Dendritic cell treated with granulocyte-macrophage colony-stimulating factor and Interleukin-4, amounts not matched to agents 40 ng/mL and 50 ng/mL, for 4 days (primary cell): ENCODE measurements around the gene FAM47E.
A peak's percentile ranks its signal among the peaks of the same experiment; 100 is the strongest.
"Not testable (repeated sequence)": the region's sequence is repeated elsewhere in the genome, so short reads cannot be mapped to it uniquely, and the experiment has no call there.

ENCODE experiments used
- H3K27ac Mint-ChIP-seq: one replicate; pipeline ENCODE4 v1.8.0; 2022; ENCODE audit warnings: mild to moderate bottlenecking, mixed read lengths
- H3K27me3 Mint-ChIP-seq: one replicate; pipeline ENCODE4 v1.8.0; 2022; ENCODE audit warnings: mild to moderate bottlenecking, mixed read lengths
- H3K36me3 Mint-ChIP-seq: one replicate; pipeline ENCODE4 v1.8.0; 2022; ENCODE audit warnings: low read depth, mixed read lengths
- H3K4me1 Mint-ChIP-seq: one replicate; pipeline ENCODE4 v1.8.0; 2022; ENCODE audit warnings: low read depth, mixed read lengths
- H3K4me3 Mint-ChIP-seq: one replicate; pipeline ENCODE4 v1.8.0; 2022; ENCODE audit warnings: mild to moderate bottlenecking, moderate library complexity, mixed read lengths
- H3K9me3 Mint-ChIP-seq: one replicate; pipeline ENCODE4 v1.8.0; 2022; ENCODE audit warnings: mixed read lengths
- intact Hi-C: fragments of 100-400 bp; cut with micrococcal nuclease; formaldehyde crosslinking; loops from one replicate; pipeline ENCODE4 v1.15.0; 2022

FAM47E gene

DNA sequence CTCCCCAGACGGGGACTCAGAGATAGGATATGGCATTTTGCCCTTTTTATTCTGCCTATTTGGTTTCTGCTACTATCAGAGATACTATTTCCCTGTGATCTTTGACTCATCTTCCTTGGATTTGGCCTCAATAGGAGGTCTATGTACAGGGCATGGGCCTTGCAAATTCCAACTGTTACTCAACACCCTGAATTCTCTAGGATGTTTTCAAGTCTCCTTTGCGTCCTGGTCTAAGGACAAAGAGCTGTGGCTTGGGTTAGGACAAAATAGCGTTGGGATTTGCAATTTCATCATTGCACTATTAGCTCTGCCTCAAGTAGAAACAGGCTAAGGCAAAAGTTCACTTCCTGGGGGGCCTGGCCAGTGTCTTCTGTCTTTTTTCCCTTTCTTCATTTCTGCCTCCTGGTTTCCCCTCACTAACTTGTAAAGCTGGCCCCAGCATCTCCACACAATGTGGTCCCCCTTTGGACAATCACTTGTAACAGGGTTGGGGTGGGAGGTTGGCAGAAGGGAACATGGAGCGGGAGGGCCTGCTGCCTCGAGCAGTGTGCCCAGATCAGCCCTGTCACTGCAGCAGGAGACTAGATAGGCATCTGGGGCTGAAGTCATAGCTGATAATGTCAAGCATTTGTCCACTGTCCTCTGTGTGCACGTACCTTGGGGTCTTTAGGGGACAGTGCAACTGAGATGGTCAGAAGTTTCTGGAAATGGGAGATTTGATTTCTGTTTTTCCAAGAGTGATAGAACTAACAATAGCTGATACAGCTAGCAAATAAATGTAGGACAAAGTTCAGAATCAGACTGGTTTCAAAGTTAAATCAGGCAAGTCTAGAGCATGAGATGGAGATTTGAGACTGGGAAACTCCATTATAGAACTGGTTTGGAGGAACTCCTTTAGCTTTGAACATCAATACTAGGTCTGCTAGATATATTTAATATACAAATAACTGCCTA lies 29.2 kb downstream of the FAM47E start:
- Mint-ChIP-seq H3K27ac (no peak overlapping the region), H3K36me3 (no peaks in the 10 kb centered on the region), H3K4me3 (no peak overlapping the region), H3K27me3 (no peaks in the 10 kb centered on the region), H3K9me3 (no peaks in the 10 kb centered on the region), H3K4me1 (peaks cover 11% of the 10 kb centered on the region)
- intact Hi-C loops: no loop called here

DNA sequence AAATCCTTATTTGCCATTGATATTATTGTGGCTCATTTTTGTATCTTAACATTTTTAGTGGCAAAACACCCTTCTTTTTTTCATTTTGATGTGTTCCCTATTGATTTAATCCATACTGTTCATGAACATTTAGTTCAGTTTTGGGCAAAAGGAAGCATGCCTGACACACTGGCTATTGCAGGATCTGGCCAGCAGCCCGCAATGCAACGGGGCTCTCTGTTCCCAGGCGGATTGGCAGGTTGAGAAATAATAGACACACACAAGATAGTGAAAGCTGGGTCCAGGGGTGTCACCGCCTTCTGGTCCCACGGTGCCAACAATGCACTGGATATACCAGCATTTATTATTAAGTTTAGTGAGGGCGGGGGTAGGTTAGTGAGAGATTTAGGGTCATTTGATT lies 30.1 kb downstream of the FAM47E start:
- H3K27ac Mint-ChIP-seq, H3K4me3 Mint-ChIP-seq, H3K9me3 Mint-ChIP-seq, intact Hi-C loops, H3K27me3 Mint-ChIP-seq, H3K36me3 Mint-ChIP-seq, H3K4me1 Mint-ChIP-seq: not testable (repeated sequence)

DNA sequence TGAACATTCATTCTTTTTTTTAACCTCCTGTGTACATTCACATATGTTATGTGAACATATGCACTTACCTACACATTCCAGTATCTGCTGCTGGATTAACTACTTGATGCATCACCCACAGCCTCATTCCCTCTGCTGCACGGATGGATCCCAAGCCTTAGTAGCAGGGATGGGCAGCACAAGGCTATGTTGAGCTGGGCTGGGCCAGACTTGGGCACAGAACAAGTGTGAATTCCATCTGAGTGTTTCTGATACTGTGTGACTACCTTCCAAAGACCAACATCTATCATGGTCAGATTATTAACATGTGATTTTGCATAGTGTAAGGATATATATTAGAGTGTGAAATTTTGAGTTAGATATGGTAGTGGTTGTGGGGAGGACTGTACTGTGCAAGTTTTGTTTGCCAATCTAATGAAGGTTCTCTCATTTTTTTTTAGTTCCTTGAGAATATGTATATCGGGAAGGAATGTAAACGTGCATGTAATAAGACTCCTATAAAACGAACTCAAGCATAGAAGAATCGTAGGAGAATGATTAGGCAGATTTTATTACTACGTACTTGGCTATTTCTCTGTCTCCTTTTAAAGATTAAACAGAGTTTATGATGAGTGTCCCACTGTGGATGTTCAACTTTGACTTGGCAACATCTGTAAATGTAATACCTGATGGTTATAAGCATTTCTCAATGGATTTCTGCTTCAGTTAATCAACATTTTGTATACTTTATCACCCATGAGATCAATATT lies 31.6 kb downstream of the FAM47E start:
- no peaks in the 10 kb centered on the region for H3K36me3 Mint-ChIP-seq
- no peaks in the 10 kb centered on the region for H3K9me3 Mint-ChIP-seq
- peaks cover 7% of the 10 kb centered on the region for H3K4me1 Mint-ChIP-seq
- no peaks in the 10 kb centered on the region for H3K27me3 Mint-ChIP-seq
- H3K27ac Mint-ChIP-seq: no peak overlapping the region
- intact Hi-C loops: no loop called here
- H3K4me3 Mint-ChIP-seq: no peak overlapping the region

DNA sequence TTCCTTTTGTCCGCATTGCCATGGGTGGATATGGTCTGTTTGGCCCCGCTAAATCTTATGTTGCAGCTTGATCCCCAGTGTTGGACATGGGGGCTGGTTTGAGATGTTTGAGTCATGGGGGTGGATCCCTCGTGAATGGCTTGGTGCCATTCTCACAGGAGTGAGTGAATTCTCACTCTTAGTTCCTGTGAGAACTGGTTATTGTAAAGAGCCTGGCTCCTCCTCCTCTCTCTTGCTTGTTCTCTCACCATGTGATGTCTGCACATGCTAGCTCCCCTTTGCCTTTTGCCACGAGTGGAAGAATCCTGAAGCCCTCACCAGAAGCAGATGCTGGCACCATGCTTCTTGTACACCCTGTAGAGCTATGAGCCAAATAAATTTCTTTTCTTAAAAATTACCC lies 32.4 kb downstream of the FAM47E start:
- intact Hi-C loops: no loop called here

DNA sequence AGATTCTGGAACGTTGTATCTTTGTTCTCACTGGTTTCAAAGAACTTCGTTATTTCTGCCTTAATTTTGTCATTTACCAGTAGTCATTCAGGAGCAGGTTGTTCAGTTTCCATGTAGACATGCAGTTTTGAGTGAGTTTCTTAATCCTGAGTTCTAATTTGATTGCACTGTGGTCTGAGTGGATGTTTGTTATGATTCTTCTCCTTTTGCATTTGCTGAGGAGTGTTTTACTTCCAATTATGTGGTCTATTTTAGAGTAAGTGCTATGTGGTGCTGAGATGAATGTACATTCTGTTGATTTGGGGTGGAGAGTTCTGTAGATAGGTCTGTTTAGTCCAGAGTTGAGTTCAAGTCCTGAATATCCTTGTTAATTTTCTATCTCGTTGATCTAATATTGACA lies 36.3 kb downstream of the FAM47E start:
- H3K27ac Mint-ChIP-seq, intact Hi-C loops, H3K4me1 Mint-ChIP-seq, H3K27me3 Mint-ChIP-seq, H3K36me3 Mint-ChIP-seq, H3K9me3 Mint-ChIP-seq, H3K4me3 Mint-ChIP-seq: not testable (repeated sequence)

More for the DNA sequence above, 32.4 kb downstream of the FAM47E start:
- H3K9me3 Mint-ChIP-seq: no peaks in the 10 kb centered on the region
- no peaks in the 10 kb centered on the region for H3K27me3 Mint-ChIP-seq
- no peak overlapping the region for H3K27ac Mint-ChIP-seq
- no peaks in the 10 kb centered on the region for H3K4me1 Mint-ChIP-seq
- H3K36me3 Mint-ChIP-seq: no peaks in the 10 kb centered on the region
- H3K4me3 Mint-ChIP-seq: no peak overlapping the region

DNA sequence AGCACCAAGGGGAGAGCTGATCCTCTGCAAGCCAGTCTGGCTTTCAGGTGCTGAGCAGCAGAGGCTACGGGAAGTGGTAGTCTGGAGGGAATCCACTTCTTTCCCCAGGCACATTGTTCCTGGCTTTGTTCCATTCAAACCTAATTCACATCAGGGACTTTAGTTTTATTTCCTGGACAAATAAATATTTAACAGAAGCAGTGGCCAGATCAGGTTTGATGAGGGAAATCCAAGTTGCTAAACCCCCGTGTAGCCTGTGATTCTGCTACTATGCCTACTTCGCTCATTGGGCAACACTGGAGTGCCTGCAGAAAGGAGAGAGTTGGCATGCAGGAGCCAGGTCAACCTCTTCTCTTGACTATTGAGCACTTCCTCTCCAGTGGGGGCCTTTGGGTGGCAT lies 41.2 kb downstream of the FAM47E start:
- intact Hi-C loops: no loop called here
- Mint-ChIP-seq H3K36me3 (no peaks in the 10 kb centered on the region), H3K4me1 (peaks cover 19% of the 10 kb centered on the region), H3K9me3 (no peaks in the 10 kb centered on the region), H3K27me3 (no peaks in the 10 kb centered on the region), H3K4me3 (no peak overlapping the region), H3K27ac (no peak overlapping the region)

DNA sequence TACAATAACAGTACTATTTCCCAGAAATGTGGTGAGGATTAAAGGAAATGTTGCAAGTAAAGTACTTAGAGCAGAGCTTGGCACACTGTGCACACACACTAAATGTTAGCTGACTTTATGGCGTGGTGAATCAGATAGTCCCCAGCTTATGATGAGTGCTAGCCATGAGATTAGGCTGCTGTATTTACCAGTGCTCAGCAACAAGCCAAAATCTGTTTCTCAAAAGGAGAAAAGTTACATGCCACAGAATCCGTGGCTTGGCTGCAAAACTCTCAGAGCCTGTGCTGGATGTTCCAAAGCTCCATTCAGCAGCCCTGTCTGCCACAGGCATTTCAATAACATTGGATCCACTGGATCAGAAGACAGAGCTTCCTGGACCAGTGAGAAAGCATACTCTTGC lies 42.3 kb downstream of the FAM47E start:
- H3K36me3 Mint-ChIP-seq: no peaks in the 10 kb centered on the region
- intact Hi-C loops: no loop called here
- H3K4me1 Mint-ChIP-seq: peaks cover 19% of the 10 kb centered on the region
- H3K4me3 Mint-ChIP-seq: no peak overlapping the region
- no peaks in the 10 kb centered on the region for H3K9me3 Mint-ChIP-seq
- H3K27ac Mint-ChIP-seq: no peak overlapping the region
- H3K27me3 Mint-ChIP-seq: no peaks in the 10 kb centered on the region

DNA sequence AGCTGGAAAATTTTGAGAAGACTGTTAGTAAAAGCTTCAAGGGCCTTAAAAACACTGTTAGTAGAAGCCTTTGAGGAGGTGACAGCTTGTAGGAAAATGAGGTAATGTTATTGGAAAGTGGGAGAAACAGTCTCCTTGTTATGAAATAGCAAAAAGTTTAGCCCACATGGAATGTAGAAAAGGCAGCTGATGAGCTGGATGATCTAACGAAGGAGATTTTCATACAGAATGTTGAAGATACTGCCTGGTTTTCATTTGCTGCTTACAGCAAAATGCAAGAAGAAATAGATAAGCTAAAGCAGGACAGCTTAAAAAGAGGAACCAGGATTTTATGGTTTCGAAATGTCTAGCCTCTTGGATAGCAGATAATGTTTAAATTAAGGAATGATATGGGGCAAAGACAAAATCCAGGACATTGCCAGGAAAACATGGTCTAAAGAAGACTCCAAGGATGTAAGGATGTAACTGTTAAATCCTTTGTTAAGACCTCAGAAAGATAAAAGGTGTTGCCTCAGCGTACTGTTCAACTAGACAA lies 44.8 kb downstream of the FAM47E start:
- Mint-ChIP-seq H3K4me3 (no peak overlapping the region), H3K27ac (no peak overlapping the region), H3K36me3 (no peaks in the 10 kb centered on the region), H3K27me3 (no peaks in the 10 kb centered on the region), H3K9me3 (no peaks in the 10 kb centered on the region), H3K4me1 (peaks cover 39% of the 10 kb centered on the region)
- intact Hi-C loops: no loop called here

DNA sequence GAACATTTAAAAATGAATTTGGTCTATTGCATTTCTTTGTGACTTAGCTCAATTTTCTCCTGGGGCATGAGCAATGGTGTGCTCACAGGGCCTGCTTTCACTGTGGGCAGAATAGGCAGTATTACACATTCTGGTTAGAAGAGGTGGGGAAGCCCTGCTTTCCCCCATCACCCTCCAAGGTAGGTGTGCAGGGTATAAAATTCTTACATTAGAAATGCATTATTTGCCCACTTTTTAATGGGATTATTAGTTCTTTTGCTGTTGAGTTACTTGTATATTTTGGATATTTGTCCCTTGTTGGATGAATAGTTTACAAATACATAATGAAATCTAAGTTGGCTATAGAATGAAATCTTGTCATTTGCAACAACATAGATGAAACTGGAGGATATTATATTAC lies 46.7 kb downstream of the FAM47E start:
- intact Hi-C loops: no loop called here
- peaks cover 55% of the 10 kb centered on the region for H3K4me1 Mint-ChIP-seq
- no peak overlapping the region for H3K4me3 Mint-ChIP-seq
- no peaks in the 10 kb centered on the region for H3K9me3 Mint-ChIP-seq
- no peaks in the 10 kb centered on the region for H3K27me3 Mint-ChIP-seq
- H3K36me3 Mint-ChIP-seq: no peaks in the 10 kb centered on the region
- no peak overlapping the region for H3K27ac Mint-ChIP-seq

DNA sequence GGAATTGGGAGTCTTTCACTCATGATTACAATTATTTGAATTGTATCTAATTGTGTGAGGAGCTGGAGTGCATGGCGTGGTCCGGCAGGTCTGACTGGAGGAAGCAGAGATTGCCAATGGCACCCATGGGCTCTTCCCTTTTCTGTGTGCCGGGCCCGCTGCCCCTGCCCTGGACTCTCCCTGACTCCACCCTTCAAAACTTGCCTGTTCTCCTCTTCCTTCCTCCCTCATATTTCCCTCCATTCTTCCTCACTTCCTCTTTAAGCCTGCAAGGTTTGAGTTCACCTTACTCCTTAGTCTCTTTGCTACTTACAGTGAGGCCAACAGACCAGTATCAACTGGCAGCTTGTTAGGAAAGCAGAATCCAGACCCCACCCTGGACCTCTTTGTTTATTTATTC lies 48.5 kb downstream of the FAM47E start:
- peaks cover 58% of the 10 kb centered on the region for H3K4me1 Mint-ChIP-seq
- H3K4me3 Mint-ChIP-seq: no peak overlapping the region
- peaks cover 2% of the 10 kb centered on the region for H3K27me3 Mint-ChIP-seq
- intact Hi-C loops: no loop called here
- no peaks in the 10 kb centered on the region for H3K36me3 Mint-ChIP-seq
- peak overlapping the region; percentile 55 for H3K27ac Mint-ChIP-seq
- H3K9me3 Mint-ChIP-seq: no peaks in the 10 kb centered on the region

DNA sequence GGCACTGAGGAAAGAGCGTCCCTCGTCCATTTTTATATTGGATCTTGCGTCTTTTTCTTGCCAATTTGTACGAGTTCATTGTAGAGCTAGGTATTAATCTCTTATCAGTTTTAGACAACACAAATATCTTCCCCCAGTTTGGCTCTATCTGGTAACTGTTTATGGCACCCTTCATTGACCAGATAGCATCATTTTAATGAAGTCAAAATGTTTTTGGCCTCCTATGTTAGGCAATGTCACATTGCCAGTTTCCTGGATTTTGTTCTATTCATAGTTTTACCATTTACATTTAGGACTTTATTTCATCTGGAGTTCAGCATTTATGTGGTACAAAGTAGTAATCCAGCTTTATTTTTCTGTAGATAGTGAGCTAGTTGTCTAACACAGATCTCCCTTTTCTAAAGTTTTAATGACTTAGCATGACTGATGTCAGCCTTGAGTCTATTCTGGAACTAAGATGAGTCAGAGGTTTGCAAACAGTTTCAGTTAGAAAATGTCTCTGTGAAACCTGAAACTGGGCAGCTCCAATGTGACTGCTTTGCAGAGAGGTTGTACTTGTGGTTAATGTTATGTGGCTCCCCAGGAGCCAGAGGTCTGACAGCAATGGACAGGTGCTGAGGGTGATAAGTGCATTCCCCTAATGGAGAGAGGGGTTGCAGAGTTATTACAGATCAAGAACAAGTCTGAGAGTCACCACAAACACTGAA lies 49.7 kb downstream of the FAM47E start:
- no peaks in the 10 kb centered on the region for H3K9me3 Mint-ChIP-seq
- no peak overlapping the region for H3K4me3 Mint-ChIP-seq
- H3K4me1 Mint-ChIP-seq: peaks cover 60% of the 10 kb centered on the region
- H3K27me3 Mint-ChIP-seq: peaks cover 2% of the 10 kb centered on the region
- intact Hi-C loops: no loop called here
- H3K27ac Mint-ChIP-seq: peak overlapping the region; percentile 73
- H3K36me3 Mint-ChIP-seq: peaks cover 3% of the 10 kb centered on the region

DNA sequence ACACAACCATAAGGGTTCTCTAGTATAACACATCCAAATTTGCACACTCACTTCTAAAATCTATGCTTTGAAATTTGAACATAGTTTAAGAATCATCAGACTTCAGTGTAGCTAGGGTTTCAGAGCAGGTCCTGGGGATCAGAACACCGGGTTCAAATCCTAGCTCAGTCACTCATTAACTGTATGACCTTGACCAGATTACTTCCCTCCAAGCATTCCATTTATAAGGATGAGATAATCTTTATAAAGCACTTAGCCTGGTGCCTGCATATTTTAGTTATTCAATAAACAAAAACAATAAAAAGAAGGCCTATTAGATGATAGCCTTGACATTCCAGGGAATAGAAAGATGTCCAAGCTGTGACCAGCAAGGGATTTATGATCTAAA lies 50.2 kb downstream of the FAM47E start:
- intact Hi-C loops: no loop called here
- peaks cover 8% of the 10 kb centered on the region for H3K36me3 Mint-ChIP-seq
- no peaks in the 10 kb centered on the region for H3K9me3 Mint-ChIP-seq
- H3K4me3 Mint-ChIP-seq: no peak overlapping the region
- peaks cover 61% of the 10 kb centered on the region for H3K4me1 Mint-ChIP-seq
- peaks cover 4% of the 10 kb centered on the region for H3K27me3 Mint-ChIP-seq
- peak overlapping the region; percentile 73 for H3K27ac Mint-ChIP-seq

DNA sequence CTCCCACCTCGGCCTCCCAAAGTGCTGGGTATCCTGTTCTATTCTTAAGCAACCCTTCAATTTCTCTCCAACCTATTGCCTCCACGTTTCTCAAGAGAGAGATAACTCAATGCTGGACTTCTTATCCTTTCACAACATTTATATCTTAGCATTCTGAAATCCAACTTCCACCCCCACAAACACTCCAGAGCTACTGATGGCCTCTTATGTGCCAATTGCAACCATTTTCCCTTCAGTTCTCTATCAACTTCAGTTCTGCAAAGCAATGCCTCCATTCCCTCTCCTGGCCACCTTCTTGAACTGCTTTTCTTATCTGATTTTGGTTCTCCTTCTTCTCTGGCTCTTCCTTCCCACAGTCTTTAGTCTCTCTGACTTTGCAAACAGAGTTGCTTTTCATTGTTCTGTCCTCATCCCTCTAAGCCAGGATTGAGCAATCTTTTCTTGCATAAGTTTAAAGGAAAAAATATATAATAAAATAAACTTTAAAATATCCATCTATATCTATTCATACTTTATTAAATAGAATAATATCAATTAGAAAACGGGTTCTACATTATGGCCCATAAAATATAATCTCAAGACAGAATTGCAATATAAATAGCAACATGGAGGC lies 51.4 kb downstream of the FAM47E start:
- intact Hi-C loops: no loop called here
- peaks cover 5% of the 10 kb centered on the region for H3K27me3 Mint-ChIP-seq
- peaks cover 69% of the 10 kb centered on the region for H3K4me1 Mint-ChIP-seq
- no peak overlapping the region for H3K4me3 Mint-ChIP-seq
- H3K9me3 Mint-ChIP-seq: no peaks in the 10 kb centered on the region
- peaks cover 10% of the 10 kb centered on the region for H3K36me3 Mint-ChIP-seq
- H3K27ac Mint-ChIP-seq: no peak overlapping the region
